Common myeloid progenitor, CD34-positive (primary cell): Measurements from ENCODE around the gene SEMA5A.

Experiments used
- CTCF ChIA-PET: fragments of 350-600 bp; sonication (Branson Sonifier 250); formaldehyde crosslinking; loops from one replicate; lab custom pipeline; 2021; ENCODE audit warnings: antibody characterized with exemption; lab: Charles Lee
- POLR2A ChIA-PET: fragments of 350-600 bp; sonication (Branson Sonifier 250); formaldehyde crosslinking; loops from one replicate; lab custom pipeline; 2021; ENCODE audit warnings: antibody characterized with exemption; lab: Charles Lee
- DNase-seq, 3 donors: peaks; one replicate each; pipeline versions ENCODE4 v3.0.0 to v3.0.0-alpha.2; 2013
- H3K27ac ChIP-seq, 2 experiments: 1 replicate in 1 of 2; 2 replicates in 1 of 2; pipeline ENCODE4 v1.7.0; 2013; ENCODE audit warnings: inconsistent platforms in 2 of 2, low read length in 2 of 2, mild to moderate bottlenecking in 2 of 2, low read depth in 1 of 2, moderate library complexity in 1 of 2; ENCODE audit not compliant: severe bottlenecking in 2 of 2, insufficient read depth in 1 of 2, poor library complexity in 1 of 2
- H3K27me3 ChIP-seq, 5 experiments: replicated peaks in 2 of 5; 1 replicate in 3 of 5; 2 replicates in 2 of 5; pipeline versions ENCODE4 v1.6.1 to v1.7.0; 2013; ENCODE audit warnings: low read length in 4 of 5, mild to moderate bottlenecking in 2 of 5, moderate library complexity in 2 of 5, inconsistent platforms in 1 of 5; ENCODE audit not compliant: insufficient read depth in 5 of 5, control insufficient read depth in 4 of 5
- H3K36me3 ChIP-seq, 4 experiments: 1 replicate in 2 of 4; 2 replicates in 2 of 4; pipeline versions ENCODE4 v1.6.1 to v1.7.0; 2013; ENCODE audit warnings: low read length in 3 of 4, control low read depth in 1 of 4, mild to moderate bottlenecking in 1 of 4; ENCODE audit not compliant: control insufficient read depth in 4 of 4, insufficient read depth in 4 of 4
- H3K4me1 ChIP-seq, 4 experiments: 1 replicate in 3 of 4; 2 replicates in 1 of 4; pipeline versions ENCODE4 v1.6.1 to v1.7.1; 2013; ENCODE audit warnings: low read length in 3 of 4, mild to moderate bottlenecking in 3 of 4, control low read depth in 1 of 4, inconsistent platforms in 1 of 4, moderate library complexity in 1 of 4; ENCODE audit not compliant: control insufficient read depth in 4 of 4, insufficient read depth in 4 of 4; ENCODE audit errors: control extremely low read depth in 1 of 4
- H3K4me3 ChIP-seq, 7 experiments: 1 replicate in 4 of 7; 2 replicates in 3 of 7; pipeline versions ENCODE4 v1.5.1 to v1.7.0; 2013; ENCODE audit warnings: mild to moderate bottlenecking in 7 of 7, low read length in 6 of 7, moderate library complexity in 6 of 7, inconsistent platforms in 2 of 7, low read depth in 2 of 7, control low read depth in 1 of 7; ENCODE audit not compliant: insufficient read depth in 4 of 7, control insufficient read depth in 1 of 7; ENCODE audit errors: extremely low read depth in 1 of 7
- H3K9me3 ChIP-seq, 5 experiments: 1 replicate in 4 of 5; 2 replicates in 1 of 5; pipeline versions ENCODE4 v1.6.1 to v1.7.1; 2013; ENCODE audit warnings: low read length in 4 of 5, mild to moderate bottlenecking in 2 of 5, inconsistent platforms in 1 of 5, low read depth in 1 of 5, moderate library complexity in 1 of 5; ENCODE audit not compliant: control insufficient read depth in 4 of 5, insufficient read depth in 2 of 5; ENCODE audit errors: control extremely low read depth in 1 of 5
- WGBS: methylation state at CpG from one replicate; pipeline ENCODE4 v1.1.5; 2013; ENCODE audit not compliant: insufficient coverage; 5-methylcytosine and 5-hydroxymethylcytosine counted together

The SEMA5A gene

DNA sequence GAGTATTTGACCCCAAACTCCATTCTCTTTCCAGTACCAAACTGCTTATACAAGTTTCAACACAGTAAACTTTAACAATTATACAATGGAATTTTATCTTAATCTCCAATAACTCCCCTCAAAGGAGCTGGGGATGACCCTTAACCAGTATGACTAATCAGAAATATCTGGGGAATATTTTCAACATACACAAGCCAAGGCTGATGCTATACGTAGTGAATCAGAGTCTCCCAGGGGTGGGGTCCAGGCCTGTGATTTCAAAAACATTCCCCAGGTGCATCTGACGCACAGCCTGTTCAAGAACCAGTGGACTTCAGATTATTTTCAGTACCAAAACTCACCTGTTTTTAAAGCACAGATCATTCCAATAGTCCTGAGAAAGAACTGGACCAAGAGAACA lies 11.8 kb upstream of the SEMA5A start:
- Histone ChIP-seq H3K4me3 (no peak overlapping the region), H3K4me1 (no peaks in the 10 kb centered on the region), H3K9me3 (no peaks in the 10 kb centered on the region), H3K27me3 (peaks cover 0 to 2% (median 0%) of the 10 kb centered on the region in 5 experiments), H3K36me3 (no peaks in the 10 kb centered on the region), H3K27ac (no peak overlapping the region)
- CTCF ChIA-PET, result no interaction called here
- POLR2A ChIA-PET, result no interaction called here
- WGBS, result 100% methylated on average over 2 of the region's 2 CpGs
- no peak for DNase-seq

- POLR2A ChIA-PET, result no interaction called here
- Histone ChIP-seq H3K9me3 (no peaks in the 10 kb centered on the region), H3K36me3 (no peaks in the 10 kb centered on the region), H3K27ac (no peak overlapping the region), H3K27me3 (peaks cover 0 to 2% (median 0%) of the 10 kb centered on the region in 5 experiments), H3K4me3 (no peak overlapping the region), H3K4me1 (no peaks in the 10 kb centered on the region)
- WGBS, result 82% methylated on average over 2 of the region's 4 CpGs
- no peak for DNase-seq
- CTCF ChIA-PET, result interaction anchor here (1.2 kb wide), 1 partner anchor 10 kb away, joined by 3 read pairs; the partner anchor contains the start of gene SEMA5A
Measured at GRCh38 chr5:9555961-9556360, 10.1 kb upstream of the SEMA5A start.

DNA sequence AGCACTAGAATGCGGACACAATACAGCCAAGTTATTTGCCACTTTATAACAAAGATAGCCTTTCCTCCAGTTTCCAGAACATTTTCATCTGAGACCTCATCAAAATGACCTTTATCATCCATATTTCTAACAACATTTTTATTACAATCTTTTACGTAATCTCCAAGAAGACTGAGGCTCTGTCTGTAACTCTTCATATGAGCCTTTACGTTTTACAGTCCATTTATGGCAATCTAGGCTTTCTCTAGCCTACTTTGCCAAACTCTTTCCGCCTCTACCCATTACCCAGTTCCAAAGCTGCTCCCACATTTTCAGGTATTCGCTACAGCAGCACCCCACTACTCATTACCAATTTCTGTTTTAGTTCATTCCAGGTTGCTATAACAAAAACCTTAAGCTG lies 8.2 kb upstream of the SEMA5A start:
- no peaks in the 10 kb centered on the region for H3K36me3 ChIP-seq
- 95% methylated on average over 4 of the region's 5 CpGs for WGBS
- POLR2A ChIA-PET, result no interaction called here
- CTCF ChIA-PET, result no interaction called here
- H3K27ac ChIP-seq, result no peak overlapping the region
- H3K27me3 ChIP-seq, result no peaks in the 10 kb centered on the region
- no peaks in the 10 kb centered on the region for H3K9me3 ChIP-seq
- no peaks in the 10 kb centered on the region for H3K4me1 ChIP-seq
- no peak overlapping the region for H3K4me3 ChIP-seq
- no peak for DNase-seq

- Histone ChIP-seq H3K9me3 (no peaks in the 10 kb centered on the region), H3K27me3 (no peaks in the 10 kb centered on the region), H3K4me1 (no peaks in the 10 kb centered on the region), H3K36me3 (no peaks in the 10 kb centered on the region), H3K27ac (no peak overlapping the region), H3K4me3 (no peak overlapping the region)
- no peak for DNase-seq
- ChIA-PET CTCF (no interaction called here), POLR2A (no interaction called here)
- WGBS, result 97% methylated on average over 4 of the region's 4 CpGs
Measured at GRCh38 chr5:9553561-9553960, 7.7 kb upstream of the SEMA5A start.

DNA sequence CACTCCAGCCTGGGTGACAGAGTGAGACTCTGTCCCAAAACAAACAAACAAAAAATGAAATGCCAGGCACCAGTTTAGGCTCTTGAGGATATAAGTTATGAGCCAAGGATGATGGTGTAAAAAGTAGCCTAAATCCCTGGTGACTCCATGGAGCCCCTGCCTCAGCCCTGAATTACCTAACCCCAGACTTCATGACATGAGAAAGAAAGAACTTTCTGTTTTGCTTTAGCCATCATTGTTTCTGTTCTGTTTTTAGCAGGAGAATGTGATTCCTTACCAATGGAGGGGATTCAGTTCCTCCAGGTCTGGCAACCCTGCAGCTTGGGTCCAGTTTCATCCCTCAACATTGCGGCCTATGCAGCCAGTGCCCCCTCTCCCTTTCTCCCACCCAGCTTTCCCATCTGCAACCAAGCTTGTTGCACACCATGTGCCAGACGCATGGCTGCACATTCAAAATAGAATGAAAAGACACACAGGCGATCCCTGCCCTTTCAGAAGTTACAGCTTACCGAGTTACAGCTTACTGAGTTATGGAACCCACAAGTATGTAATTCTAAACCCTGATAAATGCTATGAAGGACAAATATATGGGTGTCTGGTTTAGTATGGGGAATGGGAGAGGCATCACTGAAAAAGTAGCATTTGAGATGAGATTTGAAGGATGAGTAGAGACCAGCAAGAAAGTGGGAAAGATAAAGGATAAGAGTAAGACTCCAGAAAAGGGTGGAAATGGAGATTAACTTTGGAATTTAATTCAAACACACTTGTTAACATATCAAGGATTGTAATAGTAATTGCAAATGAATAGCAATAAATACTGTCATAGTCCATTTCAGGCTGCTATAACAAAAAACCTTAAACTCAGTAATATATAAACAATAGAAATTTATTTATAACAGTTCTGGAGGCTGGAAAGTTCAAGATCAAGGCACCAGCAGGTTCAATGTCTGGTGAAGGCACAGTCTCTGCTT lies 6.0 kb upstream of the SEMA5A start:
- Histone ChIP-seq H3K9me3 (no peaks in the 10 kb centered on the region), H3K36me3 (no peaks in the 10 kb centered on the region), H3K27me3 (peaks cover 0 to 7% (median 1%) of the 10 kb centered on the region in 5 experiments), H3K4me1 (peaks cover 0 to 8% (median 0%) of the 10 kb centered on the region in 4 experiments), H3K4me3 (no peak overlapping the region), H3K27ac (no peak overlapping the region)
- POLR2A ChIA-PET, result no interaction called here
- CTCF ChIA-PET, result no interaction called here
- 100% methylated on average over 2 of the region's 4 CpGs for WGBS
- no peak for DNase-seq

DNA sequence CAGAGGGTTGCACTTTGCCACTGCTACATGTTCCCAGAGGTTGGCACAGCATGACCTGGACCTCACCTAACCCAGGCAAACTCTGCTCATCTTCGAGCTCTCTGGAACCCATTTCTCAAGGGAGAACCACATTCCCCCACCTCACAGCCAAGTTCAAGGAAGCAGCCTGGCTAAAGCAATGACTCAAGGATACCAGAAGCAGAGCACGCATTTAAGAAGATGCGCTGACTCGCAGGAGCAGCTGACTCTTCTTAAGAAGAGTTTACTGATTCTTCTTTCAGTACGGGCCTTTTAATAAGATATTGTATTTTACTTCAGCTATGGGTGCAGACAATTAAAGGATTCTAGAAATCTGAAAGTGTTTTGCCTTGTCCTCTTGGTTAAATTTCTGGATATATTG lies 4.1 kb upstream of the SEMA5A start:
- ChIA-PET CTCF (no interaction called here), POLR2A (no interaction called here)
- H3K27ac ChIP-seq, result no peak overlapping the region
- no peak for DNase-seq
- no peak overlapping the region for H3K4me3 ChIP-seq
- WGBS, result 96% methylated on average over 4 of the region's 5 CpGs
- H3K9me3 ChIP-seq, result no peaks in the 10 kb centered on the region
- H3K4me1 ChIP-seq, result peaks cover 0 to 24% (median 10%) of the 10 kb centered on the region in 4 experiments
- peaks cover 0 to 20% (median 9%) of the 10 kb centered on the region in 5 experiments for H3K27me3 ChIP-seq
- no peaks in the 10 kb centered on the region for H3K36me3 ChIP-seq
